ENCODE results near the gene CHST9. TPM values are rescaled to one million over a fixed set of nuclear protein-coding genes. Genes with fewer than 3 reads are reported as not detected.

The CHST9 gene
- total RNA-seq, 1 experiment from 2014 or later: 3.5 TPM

DNA sequence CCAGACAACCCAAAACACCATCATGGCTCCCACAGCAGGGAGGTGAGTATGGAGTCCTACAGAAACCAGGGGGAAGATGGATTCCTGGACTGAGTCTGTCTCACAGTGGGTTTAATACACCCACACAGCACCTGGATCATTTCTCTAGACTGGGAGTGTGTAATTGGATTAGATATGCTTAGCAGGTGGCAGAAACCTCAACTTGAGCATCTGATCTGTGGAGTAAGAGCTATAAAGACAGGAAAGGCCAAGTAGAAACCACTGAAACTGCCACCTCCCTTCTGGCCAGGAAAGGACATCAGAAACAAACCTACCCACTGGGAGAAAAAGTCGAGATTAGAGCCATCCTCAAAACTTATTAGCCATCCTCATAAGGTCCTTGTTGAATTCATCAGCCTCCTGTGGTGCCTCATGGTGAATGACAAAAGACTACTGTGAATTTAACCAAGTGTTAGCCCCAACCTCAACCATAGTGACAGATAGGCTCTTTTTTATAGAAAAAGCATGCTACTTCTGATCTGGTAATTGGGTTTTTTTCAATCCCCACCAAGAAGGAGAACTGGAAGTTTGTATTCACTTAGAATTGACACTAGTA lies 28.1 kb upstream of the CHST9 start:
- Histone ChIP-seq H2BK5ac (ENCODE audit: insufficient read length, low read length) (no peak overlapping the region), H3T11ph (ENCODE audit: low read length) (no peak overlapping the region), H3K14ac (ENCODE audit: insufficient read depth, low read length) (no peak overlapping the region), H4K20me1 (ENCODE audit: control insufficient read depth, insufficient read depth, insufficient read length) (no peaks in the 10 kb centered on the region), H3K23me2 (ENCODE audit: insufficient read length, low read depth, low read length, poor library complexity, severe bottlenecking) (no peaks in the 10 kb centered on the region), H4K91ac (ENCODE audit: insufficient read length, low read depth, low read length) (no peak overlapping the region), H3K4me2 (ENCODE audit: insufficient read depth, insufficient read length, low read length) (no peak overlapping the region), H4K5ac (ENCODE audit: insufficient read length, low read depth, low read length) (no peak overlapping the region), H3K79me1 (ENCODE audit: insufficient read depth, low read depth, low read length, poor library complexity, severe bottlenecking) (no peaks in the 10 kb centered on the region), H3K4ac (ENCODE audit: low read depth, low read length) (no peak overlapping the region), H3K27me3 (ENCODE audit: insufficient read depth, low read length) (no peaks in the 10 kb centered on the region), H3K56ac (ENCODE audit: insufficient read length, low read depth, low read length) (no peak overlapping the region), H3K9ac (ENCODE audit: extremely low read depth, insufficient read length, low read length) (no peak overlapping the region), H3K4me1 (ENCODE audit: insufficient read depth, low read length) (peaks cover 3% of the 10 kb centered on the region; the same call in 1 of the 2 replicates), H2BK12ac (ENCODE audit: insufficient read length, low read depth, low read length) (no peak overlapping the region), H3K23ac (ENCODE audit: insufficient read length, low read depth, low read length) (no peak overlapping the region), H2AFZ (ENCODE audit: low read length) (no peak overlapping the region), H3K27ac (ENCODE audit: insufficient read length, low read depth, low read length) (no peak overlapping the region), H4K8ac (replicated peaks; ENCODE audit: insufficient read length, low read depth, low read length) (no peak overlapping the region), H3K9me3 (ENCODE audit: control insufficient read depth, low read depth, low read length) (no peaks in the 10 kb centered on the region), H3K79me2 (ENCODE audit: insufficient read depth, low read length) (no peaks in the 10 kb centered on the region), H2BK15ac (ENCODE audit: low read depth, low read length) (no peak overlapping the region), H2AK5ac (ENCODE audit: insufficient read length, low read length) (no peak overlapping the region), H2BK120ac (ENCODE audit: low read depth, low read length, poor library complexity, severe bottlenecking) (no peak overlapping the region), H3K18ac (ENCODE audit: insufficient read length, low read depth, low read length) (no peak overlapping the region), H2BK20ac (ENCODE audit: low read depth, low read length, poor library complexity, severe bottlenecking) (no peak overlapping the region)
- TF ChIP-seq, protein P1, sequence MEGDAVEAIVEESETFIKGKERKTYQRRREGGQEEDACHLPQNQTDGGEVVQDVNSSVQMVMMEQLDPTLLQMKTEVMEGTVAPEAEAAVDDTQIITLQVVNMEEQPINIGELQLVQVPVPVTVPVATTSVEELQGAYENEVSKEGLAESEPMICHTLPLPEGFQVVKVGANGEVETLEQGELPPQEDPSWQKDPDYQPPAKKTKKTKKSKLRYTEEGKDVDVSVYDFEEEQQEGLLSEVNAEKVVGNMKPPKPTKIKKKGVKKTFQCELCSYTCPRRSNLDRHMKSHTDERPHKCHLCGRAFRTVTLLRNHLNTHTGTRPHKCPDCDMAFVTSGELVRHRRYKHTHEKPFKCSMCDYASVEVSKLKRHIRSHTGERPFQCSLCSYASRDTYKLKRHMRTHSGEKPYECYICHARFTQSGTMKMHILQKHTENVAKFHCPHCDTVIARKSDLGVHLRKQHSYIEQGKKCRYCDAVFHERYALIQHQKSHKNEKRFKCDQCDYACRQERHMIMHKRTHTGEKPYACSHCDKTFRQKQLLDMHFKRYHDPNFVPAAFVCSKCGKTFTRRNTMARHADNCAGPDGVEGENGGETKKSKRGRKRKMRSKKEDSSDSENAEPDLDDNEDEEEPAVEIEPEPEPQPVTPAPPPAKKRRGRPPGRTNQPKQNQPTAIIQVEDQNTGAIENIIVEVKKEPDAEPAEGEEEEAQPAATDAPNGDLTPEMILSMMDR (conservative IDR thresholded peaks at IDR 0.05): no peak
- WGBS (ENCODE audit: extremely low coverage, insufficient read length, low lambda C conversion rate): no CpG with 5 or more reads among the region's 1 CpG
- H3K36me3 Mint-ChIP-seq (ENCODE audit: insufficient read depth in 1 of 3, low read depth in 3 of 3): peaks cover 0 to 4% (median 0%) of the 10 kb centered on the region in 3 experiments; a peak in 2 of 7 replicates
- H3K4me3 Mint-ChIP-seq: no peak overlapping the region
- H3K27me3 Mint-ChIP-seq (ENCODE audit: low read depth): peaks cover 1% of the 10 kb centered on the region; the same call in 1 of the 2 replicates
- H3K4me1 Mint-ChIP-seq: peaks cover 11 to 13% of the 10 kb centered on the region in 2 experiments
- no peak for DNase-seq
- H3K27ac Mint-ChIP-seq: no peak overlapping the region
- H3K9me3 Mint-ChIP-seq: peaks cover 0 to 4% of the 10 kb centered on the region in 2 experiments; a peak in 1 of 5 replicates

All from H9 (cell line).